Islet of Langerhans (tissue), 1 donor: ENCODE results near the gene CD46.
"Not testable (repeated sequence)": the region's sequence is repeated elsewhere in the genome, so short reads cannot be mapped to it uniquely, and the experiment has no call there.

Experiments
- FAIRE-seq: peaks from one replicate; lab custom pipeline; 2011; peaks lifted over from hg19 to GRCh38; lab: Jason Lieb, UNC

Gene CD46

GRCh38 chr1:207751790-207752455 lies at the start of gene CD46:
Gene CD46, plus strand, starts transcription at chr1:207752054. Its CDS starts 159 bp downstream, at chr1:207752213.
- FAIRE-seq = no peak

DNA sequence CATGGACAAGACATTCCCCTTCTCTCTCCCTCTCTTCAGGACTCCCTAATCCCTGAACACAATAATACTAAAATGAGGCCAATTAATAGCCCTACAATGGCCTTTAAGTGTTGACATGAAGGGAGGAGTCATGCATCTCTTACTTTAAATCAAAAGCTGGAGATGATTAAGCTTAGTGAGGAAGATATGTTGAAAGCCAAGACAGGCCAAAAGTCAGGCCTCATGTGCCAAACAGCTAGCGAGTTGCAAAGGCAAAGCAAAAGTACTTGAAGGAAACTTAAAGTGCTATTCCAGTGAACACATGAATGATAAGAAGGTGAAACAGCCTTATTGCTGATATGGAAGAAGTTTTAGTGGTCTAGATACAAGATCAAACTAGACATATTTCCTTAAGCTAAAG lies 49.5 kb upstream of the CD46 start:
- FAIRE-seq = no peak

GRCh38 chr1:207703712-207704111 lies 48.1 kb upstream of the CD46 start:
- FAIRE-seq = no peak

DNA sequence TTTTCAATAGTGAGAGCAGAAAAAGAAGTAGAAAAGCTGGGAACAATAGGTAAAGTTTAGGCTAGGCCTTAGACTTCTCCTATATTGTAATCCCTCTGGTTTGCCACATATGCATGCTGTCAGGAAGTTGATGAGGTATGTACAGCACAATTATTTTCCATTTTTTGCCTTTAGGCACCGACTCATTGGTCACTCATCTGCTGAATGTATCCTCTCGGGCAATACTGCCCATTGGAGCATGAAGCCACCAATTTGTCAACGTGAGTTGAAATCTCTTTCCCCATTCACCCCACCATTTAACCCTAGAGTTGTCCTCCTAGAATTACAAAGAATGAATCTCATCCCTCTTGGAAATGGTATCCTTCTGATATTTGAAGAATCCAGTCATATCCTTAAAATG lies 43.9 kb upstream of the CD46 start:
- FAIRE-seq = not testable (repeated sequence)

DNA sequence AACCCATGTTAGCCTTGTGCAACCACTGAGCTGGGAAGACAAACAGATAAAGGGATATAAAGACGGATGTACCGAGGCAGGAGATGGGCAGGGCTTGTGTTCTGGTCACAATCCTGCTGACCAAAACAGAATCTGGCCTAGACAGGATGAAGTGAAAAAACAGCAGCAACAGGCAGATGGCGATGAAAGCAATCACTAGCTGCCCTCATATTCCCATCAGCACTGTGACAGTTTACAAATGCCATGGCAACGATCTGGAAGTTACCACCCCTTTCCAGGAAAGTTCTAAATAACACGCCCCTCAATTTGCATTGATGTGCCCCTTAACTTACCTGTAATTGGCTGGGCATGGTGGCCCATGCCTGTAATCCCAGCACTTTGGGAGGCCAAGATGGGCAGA lies 40.6 kb upstream of the CD46 start:
- FAIRE-seq = no peak

GRCh38 chr1:207712701-207713100 lies 39.2 kb upstream of the CD46 start:
- not testable (repeated sequence) for FAIRE-seq

GRCh38 chr1:207713529-207713928 lies 38.3 kb upstream of the CD46 start:
- FAIRE-seq = no peak

- no peak for FAIRE-seq
Observed at GRCh38 chr1:207719234-207719633, 32.6 kb upstream of the CD46 start.

GRCh38 chr1:207728200-207728858 lies 23.5 kb upstream of the CD46 start:
- FAIRE-seq = not testable (repeated sequence)

DNA sequence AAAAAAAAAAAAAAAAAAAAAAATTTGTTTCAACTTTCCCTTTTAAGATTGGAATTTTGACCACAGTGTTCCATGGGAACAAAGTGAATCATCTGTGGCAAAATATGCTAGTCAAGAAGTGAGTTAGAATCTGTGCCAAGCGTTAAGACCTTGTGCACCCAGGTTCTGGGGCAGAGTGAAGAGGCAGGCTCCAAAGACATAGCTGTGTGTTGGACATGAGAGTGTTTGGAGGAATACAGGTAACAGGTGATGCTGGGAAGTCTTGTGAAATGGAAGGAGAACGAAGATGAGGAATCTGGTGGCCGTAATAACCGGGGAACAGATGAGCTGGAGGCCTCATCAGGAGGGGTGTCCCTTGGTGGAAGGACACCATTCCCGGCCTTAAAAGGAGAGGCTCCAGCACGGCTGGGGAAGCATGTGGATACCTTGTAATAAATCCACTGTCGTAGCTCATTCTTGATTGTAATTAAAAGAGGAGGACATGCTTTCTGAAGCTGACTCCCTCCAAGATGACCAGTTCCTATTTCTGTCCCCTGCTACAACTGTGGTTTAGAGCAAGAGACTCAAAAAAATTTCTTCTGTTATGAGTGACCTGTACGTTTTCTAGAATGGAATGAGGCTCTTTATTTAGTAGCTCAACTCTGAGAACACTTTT lies 14.2 kb upstream of the CD46 start:
- FAIRE-seq = not testable (repeated sequence)

DNA sequence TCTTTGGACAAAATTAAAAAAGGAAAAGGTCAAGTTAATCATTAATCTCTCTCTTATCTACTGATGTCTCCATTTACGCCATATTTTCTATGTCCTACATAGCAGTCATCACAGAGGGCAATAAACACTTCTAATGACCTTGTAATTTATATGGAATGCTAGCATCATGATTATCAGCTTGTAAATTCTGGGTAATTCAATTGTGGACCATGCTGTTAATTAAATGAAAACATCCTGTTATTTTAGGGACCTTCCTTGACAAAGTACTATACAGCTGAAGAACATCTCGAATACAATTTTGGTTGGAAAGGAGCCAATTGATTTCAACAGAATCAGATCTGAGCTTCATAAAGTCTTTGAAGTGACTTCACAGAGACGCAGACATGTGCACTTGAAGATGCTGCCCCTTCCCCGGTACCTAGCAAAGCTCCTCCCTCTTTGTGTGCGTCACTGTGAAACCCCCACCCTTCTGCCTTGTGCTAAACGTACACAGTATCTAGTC lies 13.6 kb upstream of the CD46 start:
- peak; percentile 89 for FAIRE-seq

GRCh38 chr1:207740207-207740606 lies 11.6 kb upstream of the CD46 start:
- FAIRE-seq = no peak

DNA sequence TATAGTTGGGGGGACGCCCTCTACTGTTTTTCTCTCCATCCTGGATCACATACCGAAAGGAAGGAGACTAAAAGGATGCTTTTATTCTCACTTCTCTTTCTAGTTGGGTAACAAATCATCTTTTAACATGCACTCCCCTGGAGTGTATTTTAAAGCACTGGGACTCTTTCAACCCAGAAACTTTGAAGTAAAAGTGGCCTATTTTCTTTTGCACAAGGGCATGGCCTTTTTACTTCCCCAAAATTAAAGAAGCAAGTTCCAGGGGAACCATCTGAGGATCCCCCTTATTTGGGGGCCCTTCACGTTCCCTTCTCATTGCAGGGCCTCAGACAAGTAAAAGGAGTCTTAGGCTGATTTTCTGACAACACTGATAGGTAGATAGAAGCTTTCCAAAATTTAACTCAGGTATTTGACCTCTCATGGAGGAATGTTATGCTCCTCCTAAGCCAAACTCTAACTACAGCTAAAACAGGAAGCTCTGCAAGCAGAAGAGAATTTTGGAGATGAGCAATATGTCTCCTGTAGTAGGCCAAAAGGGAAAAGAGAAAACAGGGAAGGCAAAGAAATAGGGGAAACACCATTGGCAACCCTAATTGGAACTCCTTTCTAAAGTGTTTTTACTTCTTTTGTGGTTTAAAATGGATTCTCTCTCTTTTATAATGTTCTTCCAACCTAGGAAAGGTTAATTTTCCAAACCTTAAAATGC lies 8.9 kb upstream of the CD46 start:
- no peak for FAIRE-seq

DNA sequence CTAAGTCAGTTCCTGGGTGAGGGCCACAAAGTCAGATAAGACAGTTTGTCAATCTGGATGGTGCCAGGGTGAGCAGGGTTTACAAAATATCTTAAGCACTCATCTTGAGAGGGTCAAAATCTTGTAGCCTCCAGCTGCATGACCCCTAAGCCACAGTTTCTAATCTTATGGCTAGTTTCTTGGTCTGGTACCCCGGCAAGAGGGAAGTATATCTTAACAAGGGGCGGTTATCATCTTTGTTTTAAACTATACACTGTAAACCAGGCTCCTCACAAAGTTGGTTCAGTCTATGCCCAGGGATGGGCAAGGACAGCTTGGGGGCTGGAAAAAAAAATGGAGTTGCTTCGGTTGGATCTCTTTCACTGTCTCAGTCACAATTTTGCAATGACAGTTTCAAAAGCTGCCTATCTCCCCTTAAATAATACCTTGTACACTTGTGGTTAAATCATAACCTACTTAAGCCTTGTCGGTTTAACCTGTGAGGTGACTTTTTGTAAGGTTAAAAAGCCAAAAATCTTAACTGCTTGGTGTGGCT lies 7.8 kb upstream of the CD46 start:
- no peak for FAIRE-seq

- FAIRE-seq = no peak
Observed at GRCh38 chr1:207745285-207745684, 6.6 kb upstream of the CD46 start.

DNA sequence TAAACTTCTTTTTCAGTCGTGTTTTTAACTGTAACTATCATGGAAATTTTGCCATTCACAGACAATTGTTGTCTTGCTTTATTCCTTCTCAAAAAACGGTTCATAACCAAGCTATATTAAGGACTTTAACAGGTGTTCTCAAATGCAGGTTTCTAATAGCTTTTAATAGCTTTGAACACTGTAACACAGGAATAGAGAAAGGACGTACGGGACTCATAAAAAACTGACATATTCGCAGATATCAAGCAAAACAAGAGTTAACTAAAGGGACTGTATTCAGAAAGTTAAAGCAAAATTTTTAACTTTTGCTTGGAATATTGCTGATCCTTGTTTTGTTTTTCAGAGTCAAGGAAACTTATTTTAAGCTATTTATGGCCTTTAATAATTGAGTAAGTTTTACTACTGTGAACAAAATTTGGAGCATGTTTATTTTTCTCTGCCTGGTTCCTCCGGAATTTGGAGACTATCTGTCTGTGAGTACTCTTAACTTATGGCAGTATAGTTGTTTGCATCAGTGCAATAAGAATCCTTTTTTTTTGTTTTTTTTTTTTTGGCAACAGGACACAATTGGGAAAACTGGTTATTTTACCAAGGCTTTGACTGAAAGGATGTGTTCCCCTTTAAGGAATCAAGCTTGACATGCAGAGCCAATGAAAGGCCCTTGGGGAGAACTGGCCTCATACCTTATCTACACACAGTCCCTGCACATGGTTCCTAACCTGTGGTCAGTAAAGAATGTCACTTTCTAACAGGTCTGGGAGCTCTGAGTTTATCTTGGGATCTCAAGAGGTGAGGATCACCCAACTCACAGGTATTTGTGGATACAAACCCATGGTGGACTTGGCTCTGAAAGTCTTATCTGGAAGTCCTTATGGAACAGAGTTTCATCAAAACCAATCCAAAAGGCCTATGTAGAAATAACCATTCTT lies 5.8 kb upstream of the CD46 start:
- no peak for FAIRE-seq

DNA sequence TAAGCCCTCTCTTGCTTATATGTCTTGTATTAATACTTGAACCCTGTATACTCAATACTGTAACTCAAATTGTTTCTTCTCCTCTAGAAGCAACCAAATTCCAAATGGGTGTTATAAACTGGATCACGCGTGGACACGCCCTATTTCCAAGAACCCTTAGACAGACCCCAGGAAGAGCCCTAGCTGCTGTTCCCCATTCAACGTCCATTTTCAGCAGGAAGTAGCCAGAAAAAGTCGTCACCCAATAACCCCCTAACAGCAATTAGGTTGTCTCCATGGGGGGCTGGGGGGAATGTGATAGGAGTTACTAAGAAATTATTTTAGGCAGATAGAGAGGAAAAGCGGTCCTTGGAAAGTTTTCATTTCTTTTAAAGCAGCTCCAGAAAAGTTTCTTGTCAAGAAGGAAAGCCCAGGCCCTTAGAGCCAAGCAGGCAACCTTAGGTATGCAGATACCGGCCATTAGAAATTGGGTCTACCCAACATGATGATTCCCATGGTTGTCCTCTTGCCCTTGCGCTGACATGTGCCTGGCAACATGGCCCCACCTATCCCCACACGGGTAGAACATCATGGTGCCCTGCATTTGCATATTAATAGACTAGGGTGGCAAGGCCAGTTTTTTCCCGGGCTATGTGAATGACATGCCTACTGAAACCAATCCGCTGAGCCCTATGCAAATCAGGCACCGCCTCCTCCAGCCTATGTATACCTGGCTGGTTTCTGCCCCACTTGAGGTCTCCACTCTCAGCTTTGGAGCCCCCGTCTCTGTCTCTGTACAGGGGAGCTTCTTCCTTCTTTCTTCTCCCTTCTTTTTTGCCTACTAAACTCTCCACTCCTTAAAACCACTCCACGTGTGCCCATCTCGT lies 4.0 kb upstream of the CD46 start:
- FAIRE-seq = no peak

DNA sequence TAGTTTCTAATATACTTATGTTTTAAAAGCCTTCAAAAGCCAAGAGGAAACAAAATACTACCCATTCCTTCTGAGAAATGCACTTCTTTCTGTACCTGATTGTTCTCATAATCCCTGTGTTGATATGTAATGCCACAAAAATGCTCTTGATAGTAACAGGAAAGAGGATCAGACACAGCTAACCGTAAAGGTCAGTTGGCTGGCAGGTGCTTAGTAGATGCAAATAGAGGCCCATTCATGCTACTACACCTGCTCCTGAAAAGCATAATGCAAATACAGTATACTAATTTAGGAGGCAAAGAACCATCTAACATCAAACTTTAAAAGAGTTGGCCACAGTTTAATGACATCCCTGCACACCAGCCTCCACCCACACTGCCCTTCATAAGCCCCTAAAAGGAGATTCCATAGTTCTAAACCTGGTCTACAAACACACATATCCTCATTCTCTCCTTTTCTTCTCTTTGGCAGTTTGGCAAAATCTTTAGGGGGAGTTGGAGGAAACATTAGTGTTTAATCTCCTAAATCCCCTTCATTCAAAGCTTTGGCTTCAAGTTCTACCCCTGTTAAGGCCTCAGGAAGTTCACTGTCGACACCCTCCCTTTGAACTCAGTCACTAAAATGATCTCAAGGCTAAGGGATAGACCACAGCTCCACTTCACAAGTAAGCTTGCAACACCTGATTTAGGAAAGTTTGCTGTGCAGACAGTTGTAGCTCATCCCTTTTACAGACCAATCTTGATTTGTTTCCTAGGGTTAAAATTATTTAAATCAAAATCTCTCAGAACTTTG lies 2.9 kb upstream of the CD46 start:
- no peak for FAIRE-seq

DNA sequence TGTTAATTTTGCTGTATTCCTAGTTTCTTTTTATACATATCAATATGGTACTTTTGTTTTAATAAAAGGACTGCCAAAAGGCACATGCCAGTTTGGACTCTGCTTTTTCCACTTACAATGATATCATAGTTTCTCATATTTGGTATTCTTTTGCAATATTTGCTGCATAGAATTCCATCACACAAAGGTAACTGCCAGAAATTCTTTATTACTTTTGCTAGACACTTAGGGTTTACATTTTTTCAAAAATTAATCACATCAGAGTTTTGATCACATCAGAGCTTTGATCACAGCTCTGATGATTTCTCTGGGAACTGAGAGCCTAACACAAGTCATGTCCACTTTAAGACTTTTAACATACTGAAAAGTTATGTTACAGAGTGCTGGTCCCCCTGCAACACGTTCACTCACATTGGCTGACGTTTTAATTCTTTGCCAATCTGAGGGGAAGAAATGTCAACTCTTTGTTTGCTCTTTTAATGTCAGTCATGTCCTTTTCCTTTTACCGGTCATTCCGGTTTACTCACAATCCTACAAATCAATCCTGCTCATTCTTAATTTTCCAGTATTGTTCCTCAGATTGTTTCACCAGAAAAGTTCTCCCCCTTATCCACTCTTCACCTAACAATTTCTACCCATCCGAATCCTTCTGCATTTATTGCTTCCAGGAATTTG lies 1.1 kb upstream of the CD46 start:
- FAIRE-seq = peak; percentile 53
